Panc1 (cell line): ENCODE measurements around the gene RASGRF2.

ENCODE experiments used
- POLR2AphosphoS5 ChIP-seq: IDR thresholded peaks from 2 replicates; pipeline ENCODE4 v1.6.1; 2012; ENCODE audit warnings: mild to moderate bottlenecking, low read depth, low read length, moderate library complexity
- SIN3A ChIP-seq: IDR thresholded peaks from 2 replicates; pipeline ENCODE4 v1.6.1; 2012; ENCODE audit warnings: low read depth, mild to moderate bottlenecking, low read length, moderate library complexity, borderline replicate concordance; ENCODE audit not compliant: insufficient read depth
- TF ChIP-seq, protein P1 (sequence below): fragments of 450-650 bp; IDR thresholded peaks from 2 replicates; pipeline ENCODE4 v1.5.1; 2017; ENCODE audit warnings: mild to moderate bottlenecking
- TF ChIP-seq, protein P2 (sequence below), 2 experiments: IDR thresholded peaks; 2 replicates each; pipeline ENCODE4 v1.6.1; 2011 to 2012; ENCODE audit warnings: low read depth in 2 of 2, control low read depth in 1 of 2, low read length in 1 of 2, mild to moderate bottlenecking in 1 of 2, moderate library complexity in 1 of 2; ENCODE audit not compliant: insufficient read depth in 1 of 2

DNA sequence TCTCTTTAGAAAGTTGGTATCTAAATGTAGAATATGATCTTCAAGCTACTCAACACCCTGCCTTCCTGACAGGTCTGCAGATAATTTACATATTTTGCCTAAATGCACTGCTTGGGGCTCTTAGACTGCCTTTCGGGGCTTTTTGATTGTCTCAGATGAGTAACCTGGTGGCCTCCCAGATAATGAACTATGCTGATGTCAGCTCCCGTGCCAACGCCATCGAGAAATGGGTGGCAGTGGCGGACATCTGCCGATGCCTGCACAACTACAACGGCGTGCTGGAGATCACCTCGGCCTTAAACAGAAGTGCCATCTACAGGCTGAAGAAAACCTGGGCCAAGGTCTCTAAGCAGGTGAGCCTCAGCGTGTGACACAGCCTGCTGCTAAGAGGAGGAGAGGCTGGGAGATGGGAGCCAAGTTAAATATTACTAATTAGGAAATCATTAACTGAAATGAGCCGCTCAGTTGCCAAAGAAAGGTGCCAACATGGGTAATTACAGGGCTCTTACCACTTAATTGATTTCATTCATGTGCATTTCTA is 252.1 kb downstream of the RASGRF2 start:
- TF ChIP-seq SIN3A (no peak), POLR2AphosphoS5 (no peak)
- TF ChIP-seq, protein P1, sequence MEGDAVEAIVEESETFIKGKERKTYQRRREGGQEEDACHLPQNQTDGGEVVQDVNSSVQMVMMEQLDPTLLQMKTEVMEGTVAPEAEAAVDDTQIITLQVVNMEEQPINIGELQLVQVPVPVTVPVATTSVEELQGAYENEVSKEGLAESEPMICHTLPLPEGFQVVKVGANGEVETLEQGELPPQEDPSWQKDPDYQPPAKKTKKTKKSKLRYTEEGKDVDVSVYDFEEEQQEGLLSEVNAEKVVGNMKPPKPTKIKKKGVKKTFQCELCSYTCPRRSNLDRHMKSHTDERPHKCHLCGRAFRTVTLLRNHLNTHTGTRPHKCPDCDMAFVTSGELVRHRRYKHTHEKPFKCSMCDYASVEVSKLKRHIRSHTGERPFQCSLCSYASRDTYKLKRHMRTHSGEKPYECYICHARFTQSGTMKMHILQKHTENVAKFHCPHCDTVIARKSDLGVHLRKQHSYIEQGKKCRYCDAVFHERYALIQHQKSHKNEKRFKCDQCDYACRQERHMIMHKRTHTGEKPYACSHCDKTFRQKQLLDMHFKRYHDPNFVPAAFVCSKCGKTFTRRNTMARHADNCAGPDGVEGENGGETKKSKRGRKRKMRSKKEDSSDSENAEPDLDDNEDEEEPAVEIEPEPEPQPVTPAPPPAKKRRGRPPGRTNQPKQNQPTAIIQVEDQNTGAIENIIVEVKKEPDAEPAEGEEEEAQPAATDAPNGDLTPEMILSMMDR: no peak
- TF ChIP-seq, protein P2, sequence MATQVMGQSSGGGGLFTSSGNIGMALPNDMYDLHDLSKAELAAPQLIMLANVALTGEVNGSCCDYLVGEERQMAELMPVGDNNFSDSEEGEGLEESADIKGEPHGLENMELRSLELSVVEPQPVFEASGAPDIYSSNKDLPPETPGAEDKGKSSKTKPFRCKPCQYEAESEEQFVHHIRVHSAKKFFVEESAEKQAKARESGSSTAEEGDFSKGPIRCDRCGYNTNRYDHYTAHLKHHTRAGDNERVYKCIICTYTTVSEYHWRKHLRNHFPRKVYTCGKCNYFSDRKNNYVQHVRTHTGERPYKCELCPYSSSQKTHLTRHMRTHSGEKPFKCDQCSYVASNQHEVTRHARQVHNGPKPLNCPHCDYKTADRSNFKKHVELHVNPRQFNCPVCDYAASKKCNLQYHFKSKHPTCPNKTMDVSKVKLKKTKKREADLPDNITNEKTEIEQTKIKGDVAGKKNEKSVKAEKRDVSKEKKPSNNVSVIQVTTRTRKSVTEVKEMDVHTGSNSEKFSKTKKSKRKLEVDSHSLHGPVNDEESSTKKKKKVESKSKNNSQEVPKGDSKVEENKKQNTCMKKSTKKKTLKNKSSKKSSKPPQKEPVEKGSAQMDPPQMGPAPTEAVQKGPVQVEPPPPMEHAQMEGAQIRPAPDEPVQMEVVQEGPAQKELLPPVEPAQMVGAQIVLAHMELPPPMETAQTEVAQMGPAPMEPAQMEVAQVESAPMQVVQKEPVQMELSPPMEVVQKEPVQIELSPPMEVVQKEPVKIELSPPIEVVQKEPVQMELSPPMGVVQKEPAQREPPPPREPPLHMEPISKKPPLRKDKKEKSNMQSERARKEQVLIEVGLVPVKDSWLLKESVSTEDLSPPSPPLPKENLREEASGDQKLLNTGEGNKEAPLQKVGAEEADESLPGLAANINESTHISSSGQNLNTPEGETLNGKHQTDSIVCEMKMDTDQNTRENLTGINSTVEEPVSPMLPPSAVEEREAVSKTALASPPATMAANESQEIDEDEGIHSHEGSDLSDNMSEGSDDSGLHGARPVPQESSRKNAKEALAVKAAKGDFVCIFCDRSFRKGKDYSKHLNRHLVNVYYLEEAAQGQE (IDR thresholded peaks at IDR 0.05; ENCODE audit: insufficient read depth in 1 of 2, low read depth in 2 of 2, low read length in 1 of 2): no peak
